GM23338 (cell line): ENCODE measurements around the gene ZNF277.

Experiments used
- CREB1 ChIP-seq: fragments of 250-450 bp; sonication (Bioruptor Pico); IDR thresholded peaks from 2 replicates; pipeline ENCODE4 v1.5.0; 2020; ENCODE audit warnings: low read depth, mild to moderate bottlenecking, moderate library complexity
- CTCF ChIP-seq, 2 experiments: fragments of 200-600 bp in 1 of 2; sonication (generic) in 1 of 2; conservative IDR thresholded peaks; 2 replicates each; pipeline versions ENCODE4 v1.5.1 to v1.6.1; 2016 to 2017; ENCODE audit warnings: antibody characterized with exemption in 2 of 2, low read depth in 2 of 2, mild to moderate bottlenecking in 2 of 2, moderate library complexity in 1 of 2
- EZH2 ChIP-seq: fragments of 200-600 bp; sonication (generic); IDR thresholded peaks from one replicate; pipeline ENCODE4 v1.8.0; 2017; ENCODE audit warnings: antibody characterized with exemption, mild to moderate bottlenecking, low read depth; ENCODE audit not compliant: unreplicated experiment
- EZH2phosphoT487 ChIP-seq: fragments of 200-600 bp; sonication (generic); IDR thresholded peaks from one replicate; pipeline ENCODE4 v1.8.1; 2018; ENCODE audit warnings: antibody characterized with exemption; ENCODE audit not compliant: unreplicated experiment
- NANOG ChIP-seq: IDR thresholded peaks from 2 replicates; pipeline ENCODE4 v1.6.1; 2016; ENCODE audit warnings: antibody characterized with exemption, borderline replicate concordance
- POLR2AphosphoS5 ChIP-seq: IDR thresholded peaks from 2 replicates; pipeline ENCODE4 v1.6.1; 2016; ENCODE audit warnings: antibody characterized with exemption, low read depth
- REST ChIP-seq: IDR thresholded peaks from one replicate; pipeline ENCODE4 v1.6.1; 2018; ENCODE audit warnings: antibody characterized with exemption; ENCODE audit not compliant: unreplicated experiment
- STAT1 ChIP-seq: IDR thresholded peaks from one replicate; pipeline ENCODE4 v1.6.1; 2016; ENCODE audit warnings: antibody characterized with exemption; ENCODE audit not compliant: unreplicated experiment
- ZNF331 ChIP-seq: fragments of 250-450 bp; sonication (Bioruptor Pico); IDR thresholded peaks from 2 replicates; pipeline ENCODE4 v1.5.0; 2020; ENCODE audit warnings: low read depth, mild to moderate bottlenecking, moderate library complexity

- TF ChIP-seq CTCF (conservative IDR thresholded peaks at IDR 0.05; ENCODE audit: low read depth in 2 of 2), result no peak
- no peak for TF ChIP-seq EZH2
- TF ChIP-seq POLR2AphosphoS5, result no peak
- TF ChIP-seq REST, result no peak
- no peak for TF ChIP-seq EZH2phosphoT487
- TF ChIP-seq NANOG, result no peak
- no peak for TF ChIP-seq CREB1 (CRISPR knock-in tag)
- TF ChIP-seq ZNF331 (CRISPR knock-in tag), result no peak
- no peak for TF ChIP-seq STAT1
Measured at GRCh38 chr7:112172870-112173567, 33.5 kb upstream of the ZNF277 start.
